Left lung (tissue), 10 donors: ENCODE results near the gene PNLIP. TPM values are rescaled to one million over a fixed set of nuclear protein-coding genes. Genes with fewer than 3 reads are reported as not detected.

Experiments used
- ATAC-seq: fragments of 200-7000 bp; cut with Tn5 transposase; one replicate; pipeline ENCODE4 v1.9.1; 2020; ENCODE audit warnings: moderate library complexity
- DNase-seq, 4 donors: peaks; one replicate each; pipeline ENCODE4 v3.0.0-alpha.2; 2013 to 2020
- H3K27ac ChIP-seq, 2 donors: fragments of 200-600 bp; sonication (generic) in 1 of 2; one replicate each; pipeline versions ENCODE4 v1.5.0 to v1.8.0; 2020 to 2021
- H3K27me3 ChIP-seq, 2 donors: fragments of 200-600 bp; sonication (generic) in 1 of 2; one replicate each; pipeline versions ENCODE4 v1.5.0 to v1.8.0; 2020 to 2021
- H3K36me3 ChIP-seq, 2 donors: fragments of 200-600 bp; sonication (generic) in 1 of 2; one replicate each; pipeline versions ENCODE4 v1.5.0 to v1.8.0; 2020 to 2021
- H3K4me1 ChIP-seq, 2 donors: fragments of 200-600 bp; one replicate each; pipeline ENCODE4 v1.8.0; 2021
- H3K4me3 ChIP-seq, 2 donors: fragments of 200-600 bp; sonication (generic) in 1 of 2; one replicate each; pipeline versions ENCODE4 v1.5.0 to v1.8.0; 2020 to 2021; ENCODE audit warnings: mild to moderate bottlenecking in 1 of 2
- H3K9me3 ChIP-seq, 2 donors: fragments of 200-600 bp; sonication (generic) in 1 of 2; one replicate each; pipeline versions ENCODE4 v1.5.0 to v1.8.0; 2020 to 2021
- intact Hi-C, 2 donors: fragments of 100-400 bp; cut with DNase I; formaldehyde crosslinking; loops; one replicate each; pipeline versions ENCODE4 v1.11.2 to v1.14.2; 2022
- polyA plus RNA-seq, 6 donors: library from polyadenylated mRNA; unstranded; fragments of 120-200 nt; gene quantifications; one replicate each; pipeline ENCODE4 v1.2.1, GENCODE V29; 2013; ENCODE audit not compliant: insufficient read length in 6 of 6
- total RNA-seq, 2 donors: library from RNA; stranded (reverse); fragmentation: NEBNext Ultra II Directional; extraction: Animal tissue kit (Norgen Biotek cat#: 25700); gene quantifications; one replicate each; pipeline ENCODE4 v1.2.1, GENCODE V29; 2021
- TF ChIP-seq, protein P1 (sequence below), 2 donors: fragments of 200-600 bp; sonication (generic) in 1 of 2; IDR thresholded peaks; one replicate each; pipeline versions ENCODE4 v1.5.0 to v1.8.0; 2021; ENCODE audit warnings: antibody characterized with exemption in 2 of 2
- donor health status: DM: no; HTN: yes; CAD: no.
- donor health status: DM: no; HTN: no; CAD: no.

PNLIP gene
- total and polyA plus RNA-seq, 8 donors, result not detected

DNA sequence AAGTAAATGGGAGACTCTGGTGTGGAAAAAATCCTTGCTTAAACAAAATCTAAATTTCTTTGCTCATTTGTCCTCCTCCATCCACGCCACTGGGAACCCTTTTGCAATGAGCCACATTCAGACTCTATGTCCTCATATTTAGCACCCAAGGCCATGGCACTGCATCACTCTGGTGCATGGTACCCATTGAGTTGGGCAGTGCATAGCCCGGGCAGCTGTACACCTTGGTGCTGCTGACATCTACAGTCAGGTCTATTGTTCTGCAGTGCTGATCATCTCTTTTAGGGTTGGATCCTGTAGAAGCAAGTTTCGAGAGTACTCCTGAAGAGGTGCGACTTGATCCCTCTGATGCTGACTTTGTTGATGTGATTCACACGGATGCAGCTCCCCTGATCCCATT lies 51.8 kb downstream of the PNLIP start:
- TF ChIP-seq, protein P1, sequence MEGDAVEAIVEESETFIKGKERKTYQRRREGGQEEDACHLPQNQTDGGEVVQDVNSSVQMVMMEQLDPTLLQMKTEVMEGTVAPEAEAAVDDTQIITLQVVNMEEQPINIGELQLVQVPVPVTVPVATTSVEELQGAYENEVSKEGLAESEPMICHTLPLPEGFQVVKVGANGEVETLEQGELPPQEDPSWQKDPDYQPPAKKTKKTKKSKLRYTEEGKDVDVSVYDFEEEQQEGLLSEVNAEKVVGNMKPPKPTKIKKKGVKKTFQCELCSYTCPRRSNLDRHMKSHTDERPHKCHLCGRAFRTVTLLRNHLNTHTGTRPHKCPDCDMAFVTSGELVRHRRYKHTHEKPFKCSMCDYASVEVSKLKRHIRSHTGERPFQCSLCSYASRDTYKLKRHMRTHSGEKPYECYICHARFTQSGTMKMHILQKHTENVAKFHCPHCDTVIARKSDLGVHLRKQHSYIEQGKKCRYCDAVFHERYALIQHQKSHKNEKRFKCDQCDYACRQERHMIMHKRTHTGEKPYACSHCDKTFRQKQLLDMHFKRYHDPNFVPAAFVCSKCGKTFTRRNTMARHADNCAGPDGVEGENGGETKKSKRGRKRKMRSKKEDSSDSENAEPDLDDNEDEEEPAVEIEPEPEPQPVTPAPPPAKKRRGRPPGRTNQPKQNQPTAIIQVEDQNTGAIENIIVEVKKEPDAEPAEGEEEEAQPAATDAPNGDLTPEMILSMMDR (IDR thresholded peaks at IDR 0.05), result no peak
- Histone ChIP-seq H3K4me1 (no peaks in the 10 kb centered on the region), H3K9me3 (no peaks in the 10 kb centered on the region), H3K27me3 (no peaks in the 10 kb centered on the region), H3K36me3 (no peaks in the 10 kb centered on the region), H3K4me3 (no peak overlapping the region), H3K27ac (no peak overlapping the region)
- DNase-seq (no peak), ATAC-seq (no peak)
- intact Hi-C loops, result no loop called here

DNA sequence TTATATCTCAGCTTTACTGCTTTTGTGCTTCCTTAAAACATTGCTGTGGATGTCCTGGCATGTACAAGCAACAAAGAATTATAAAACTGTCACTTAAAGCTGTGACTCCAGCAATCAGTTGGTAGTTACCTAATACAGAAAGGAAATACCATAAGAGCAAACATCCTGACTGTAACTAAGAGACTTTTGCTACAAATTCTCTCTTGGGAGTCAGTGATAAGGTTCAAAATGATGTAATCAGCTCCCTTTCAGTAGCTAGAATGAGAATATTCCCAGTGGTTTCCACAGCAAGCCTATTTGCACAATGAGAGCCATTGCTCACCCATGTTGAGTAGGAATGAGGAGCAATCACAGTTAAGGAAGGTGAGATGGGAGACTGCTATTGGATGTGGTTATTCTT lies 52.6 kb downstream of the PNLIP start:
- DNase-seq (no peak), ATAC-seq (no peak)
- no peaks in the 10 kb centered on the region for H3K27me3 ChIP-seq
- H3K27ac ChIP-seq, result no peak overlapping the region
- intact Hi-C loops, result no loop called here
- H3K36me3 ChIP-seq, result no peaks in the 10 kb centered on the region
- TF ChIP-seq, protein P1 (IDR thresholded peaks at IDR 0.05), result no peak
- H3K4me1 ChIP-seq, result no peaks in the 10 kb centered on the region
- no peaks in the 10 kb centered on the region for H3K9me3 ChIP-seq
- no peak overlapping the region for H3K4me3 ChIP-seq

DNA sequence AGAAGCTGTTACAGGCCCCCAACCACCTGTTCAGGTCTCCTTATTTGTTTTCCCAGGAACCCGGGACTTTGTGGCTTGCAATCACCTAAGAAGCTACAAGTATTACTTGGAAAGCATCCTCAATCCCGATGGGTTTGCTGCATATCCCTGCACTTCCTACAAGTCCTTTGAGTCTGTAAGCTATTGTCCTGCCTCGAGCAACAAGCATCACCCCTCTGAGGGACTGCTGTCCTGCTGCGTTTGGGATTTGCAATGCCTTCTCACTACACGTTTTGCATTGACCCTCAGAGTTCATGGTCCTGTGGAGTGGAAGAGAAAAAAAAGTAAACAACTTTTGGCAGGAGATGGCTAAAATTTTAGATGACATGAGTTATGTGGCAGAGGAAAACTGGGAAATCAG lies 54.3 kb downstream of the PNLIP start:
- no peak overlapping the region for H3K27ac ChIP-seq
- H3K27me3 ChIP-seq, result no peaks in the 10 kb centered on the region
- intact Hi-C loops, result no loop called here
- ATAC-seq (no peak), DNase-seq (no peak)
- no peaks in the 10 kb centered on the region for H3K4me1 ChIP-seq
- TF ChIP-seq, protein P1 (IDR thresholded peaks at IDR 0.05), result no peak
- no peak overlapping the region for H3K4me3 ChIP-seq
- no peaks in the 10 kb centered on the region for H3K36me3 ChIP-seq
- H3K9me3 ChIP-seq, result no peaks in the 10 kb centered on the region

DNA sequence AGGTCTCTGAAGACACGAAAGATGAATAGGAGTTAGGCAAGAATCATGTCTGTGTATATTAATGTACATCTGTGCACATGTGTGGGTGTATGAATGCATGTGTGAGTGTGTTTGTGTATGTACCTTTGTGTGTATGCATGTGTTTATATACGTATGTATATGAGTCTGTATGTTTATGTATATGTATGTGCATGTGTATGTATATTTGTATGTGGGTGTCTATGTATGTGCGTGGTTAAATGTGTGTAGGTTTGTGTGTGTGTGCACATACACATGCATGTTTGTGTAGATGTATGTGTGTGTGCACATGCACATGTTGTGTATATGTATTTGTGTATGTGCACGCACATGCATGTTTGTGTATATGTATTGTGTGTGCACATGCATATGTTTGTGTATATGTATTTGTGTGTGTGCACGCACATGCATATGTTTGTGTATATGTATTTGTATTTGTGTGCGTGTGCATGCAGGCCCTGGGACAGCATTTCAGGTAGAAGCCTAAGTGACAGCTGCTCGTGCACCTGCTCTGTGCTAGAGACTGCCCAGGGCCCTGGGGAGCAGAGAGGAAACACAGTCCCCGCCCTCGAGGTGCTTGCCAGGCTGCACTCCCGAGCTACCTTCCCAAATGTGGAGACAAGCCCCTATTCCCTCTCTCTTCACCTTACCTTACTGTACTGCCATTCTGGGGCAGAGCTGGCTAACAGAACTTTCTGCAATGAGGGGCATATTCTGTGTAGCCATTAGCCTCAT lies 57.1 kb downstream of the PNLIP start:
- Histone ChIP-seq H3K27me3 (peaks cover 0 to 4% of the 10 kb centered on the region in 2 donors), H3K4me3 (no peak overlapping the region), H3K4me1 (no peaks in the 10 kb centered on the region), H3K36me3 (no peaks in the 10 kb centered on the region), H3K27ac (no peak overlapping the region), H3K9me3 (no peaks in the 10 kb centered on the region)
- intact Hi-C loops, result no loop called here
- no peak for ATAC-seq
- TF ChIP-seq, protein P1 (IDR thresholded peaks at IDR 0.05), result no peak
- no peak for DNase-seq

DNA sequence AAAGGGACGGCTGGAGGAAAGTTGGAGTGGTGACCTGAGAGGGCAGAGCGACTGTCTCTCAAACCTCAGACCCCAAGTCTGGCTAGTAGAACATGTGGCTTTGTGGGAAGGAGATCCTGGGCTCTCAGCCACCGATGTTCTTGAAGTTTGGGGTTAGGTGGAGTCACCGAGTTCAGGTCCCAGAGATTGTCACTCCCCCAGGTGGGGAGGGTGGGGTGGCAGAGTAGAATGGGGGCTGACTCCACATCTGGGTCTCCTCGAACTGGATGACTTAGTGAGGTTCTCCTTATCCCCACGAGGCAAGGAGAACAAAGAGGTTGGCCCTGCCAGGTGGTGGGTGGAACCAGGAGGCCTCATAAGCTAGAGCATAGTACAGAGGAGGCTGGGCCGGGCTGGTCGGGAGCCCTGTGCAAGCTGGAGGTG lies 60.3 kb downstream of the PNLIP start:
- no peak for DNase-seq
- Histone ChIP-seq H3K4me3 (no peak overlapping the region), H3K9me3 (no peaks in the 10 kb centered on the region), H3K36me3 (no peaks in the 10 kb centered on the region), H3K4me1 (no peaks in the 10 kb centered on the region), H3K27ac (no peak overlapping the region), H3K27me3 (peaks cover 0 to 37% of the 10 kb centered on the region in 2 donors)
- ATAC-seq, result no peak
- intact Hi-C loops, result no loop called here
- TF ChIP-seq, protein P1 (IDR thresholded peaks at IDR 0.05), result no peak
